GM23248 (cell line): Measurements from ENCODE around the gene FOXD3.

Experiments used
- EZH2 ChIP-seq: fragments of 200-600 bp; sonication (generic); IDR thresholded peaks from 2 replicates; pipeline ENCODE4 v1.6.1; 2018; ENCODE audit warnings: antibody characterized with exemption, mild to moderate bottlenecking; ENCODE audit not compliant: insufficient read depth, poor library complexity, severe bottlenecking
- EZH2phosphoT487 ChIP-seq: fragments of 200-600 bp; sonication (generic); IDR thresholded peaks from 2 replicates; pipeline ENCODE4 v1.6.1; 2018; ENCODE audit warnings: antibody characterized with exemption, moderate library complexity, mild to moderate bottlenecking, low read depth; ENCODE audit not compliant: insufficient read depth

DNA sequence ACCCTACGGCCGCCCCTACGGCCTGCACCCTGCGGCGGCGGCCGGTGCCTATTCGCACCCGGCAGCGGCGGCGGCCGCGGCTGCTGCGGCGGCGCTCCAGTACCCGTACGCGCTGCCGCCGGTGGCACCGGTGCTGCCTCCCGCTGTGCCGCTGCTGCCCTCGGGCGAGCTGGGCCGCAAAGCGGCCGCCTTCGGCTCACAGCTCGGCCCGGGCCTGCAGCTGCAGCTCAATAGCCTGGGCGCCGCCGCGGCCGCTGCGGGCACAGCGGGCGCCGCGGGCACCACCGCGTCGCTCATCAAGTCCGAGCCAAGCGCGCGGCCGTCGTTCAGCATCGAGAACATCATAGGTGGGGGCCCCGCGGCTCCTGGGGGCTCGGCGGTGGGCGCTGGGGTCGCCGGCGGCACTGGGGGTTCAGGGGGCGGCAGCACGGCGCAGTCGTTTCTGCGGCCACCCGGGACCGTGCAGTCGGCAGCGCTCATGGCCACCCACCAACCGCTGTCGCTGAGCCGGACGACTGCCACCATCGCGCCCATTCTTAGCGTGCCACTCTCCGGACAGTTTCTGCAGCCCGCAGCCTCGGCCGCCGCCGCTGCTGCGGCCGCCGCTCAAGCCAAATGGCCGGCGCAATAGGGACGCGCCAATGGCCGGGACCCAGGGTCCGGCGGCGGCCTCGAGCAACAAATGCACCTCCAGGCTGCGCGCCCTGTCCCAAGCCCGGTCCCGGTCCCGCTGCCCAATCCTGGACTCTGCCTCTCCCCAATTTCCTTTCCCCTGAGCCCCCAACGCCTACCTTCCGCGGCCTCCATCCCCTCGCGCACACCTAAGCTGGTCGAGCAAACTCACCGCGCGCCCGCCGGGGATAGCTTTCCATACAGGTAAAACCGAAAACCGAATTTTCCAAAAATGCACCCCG is 1.8 kb downstream of the FOXD3 start:
- peak; percentile 48; the same call in 1 of the 2 replicates for TF ChIP-seq EZH2phosphoT487
- peak; percentile 100 for TF ChIP-seq EZH2
